GM10266 (cell line): ENCODE data around the gene PPP2R3B.

Source experiments
- DNase-seq: peaks from one replicate; pipeline ENCODE4 v3.0.0; 2012; ENCODE audit errors: extremely low spot score
- CTCF ChIP-seq: IDR thresholded peaks from 2 replicates; pipeline ENCODE4 v1.5.1; 2012; ENCODE audit warnings: mild to moderate bottlenecking, low read depth; ENCODE audit not compliant: control insufficient read depth, insufficient read depth; ENCODE audit errors: missing control alignments

The PPP2R3B gene

GRCh38 chrX:429266-429825 is 42.6 kb upstream of the PPP2R3B start:
- no peak for TF ChIP-seq CTCF
- DNase-seq: no peak

GRCh38 chrX:427812-428725 is 41.4 kb upstream of the PPP2R3B start:
- no peak for DNase-seq

GRCh38 chrX:426881-427280 is 40.2 kb upstream of the PPP2R3B start:
- TF ChIP-seq CTCF: no peak
- no peak for DNase-seq

More at GRCh38 chrX:427812-428725, 41.4 kb upstream of the PPP2R3B start:
- TF ChIP-seq CTCF: no peak

GRCh38 chrX:425056-425455 is 38.3 kb upstream of the PPP2R3B start:
- no peak for DNase-seq
- TF ChIP-seq CTCF: no peak

- no peak for DNase-seq
- no peak for TF ChIP-seq CTCF
Observed at GRCh38 chrX:421646-422391, 35.1 kb upstream of the PPP2R3B start.

- TF ChIP-seq CTCF: no peak
Observed at GRCh38 chrX:420496-421223, 34.0 kb upstream of the PPP2R3B start.

More at GRCh38 chrX:420496-421223, 34.0 kb upstream of the PPP2R3B start:
- no peak for DNase-seq
